Measurements from ENCODE around the gene LRRC75B. TPM values are rescaled to one million over a fixed set of nuclear protein-coding genes. Genes with fewer than 3 reads are reported as not detected.
"Not testable (repeated sequence)": the region's sequence is repeated elsewhere in the genome, so short reads cannot be mapped to it uniquely, and the experiment has no call there.

LRRC75B gene
- total and polyA plus RNA-seq, 2 of the 8 experiments (the other 6 are each of a cell fraction or from before 2014, with no cell fraction given) = 12.2 to 26.6 TPM

DNA sequence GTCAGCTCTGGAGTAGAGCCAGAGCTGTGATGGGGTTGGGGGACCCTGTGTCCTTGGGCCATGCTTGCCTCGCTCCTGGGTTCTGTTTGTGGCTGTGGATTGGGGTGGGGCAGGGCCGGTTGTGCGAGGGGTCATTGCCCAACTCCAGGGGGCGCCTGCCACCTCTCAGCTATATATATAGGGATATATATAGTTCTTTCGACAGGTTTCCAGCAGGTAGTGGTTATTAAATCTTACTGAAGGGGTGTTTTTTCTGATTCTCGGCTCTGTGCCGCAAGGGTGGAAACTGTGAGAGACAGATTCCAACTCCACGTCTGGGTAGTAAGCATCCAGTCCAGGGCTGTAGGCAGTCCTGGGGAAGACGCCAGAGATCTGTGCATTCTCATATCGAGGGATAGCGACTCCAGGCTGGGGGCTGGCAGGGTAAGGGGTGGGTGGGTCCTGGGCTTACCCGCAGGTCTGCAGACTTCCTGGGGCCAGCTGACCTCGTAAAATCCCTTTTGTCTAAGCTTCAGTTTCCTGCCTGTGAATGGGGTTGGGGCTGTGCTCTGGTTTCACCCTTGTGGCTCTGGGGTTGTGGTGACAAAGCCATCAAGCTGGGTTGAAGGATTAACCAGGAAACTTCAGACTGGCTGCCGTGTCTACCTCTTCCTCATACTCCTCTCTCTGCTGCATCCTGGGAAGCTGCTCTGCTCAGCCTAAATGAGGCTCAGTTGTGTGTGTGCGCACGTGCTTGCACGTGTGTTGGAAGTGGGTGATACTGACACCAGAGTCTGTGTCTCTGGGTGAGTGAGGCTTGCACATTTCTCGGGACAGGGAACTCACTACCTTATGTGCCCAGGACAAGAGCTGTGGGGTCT lies 11.1 kb upstream of the LRRC75B start:
- H3K23ac ChIP-seq (ENCODE audit: insufficient read length); H4K91ac ChIP-seq (replicated peaks; ENCODE audit: insufficient read length, low read length); H3K18ac ChIP-seq (ENCODE audit: extremely low read depth, low read length); H2BK12ac ChIP-seq (ENCODE audit: low read depth, low read length); H3K9ac ChIP-seq (replicated peaks in 1 of 4; ENCODE audit: extremely low read depth in 1 of 4, low read depth in 3 of 4, low read length in 3 of 4); H3K23me2 ChIP-seq (ENCODE audit: low read depth, low read length); H2AFZ ChIP-seq (ENCODE audit: low read length); H3K79me1 ChIP-seq (ENCODE audit: low read depth, low read length); H3K36me3 ChIP-seq (ENCODE audit: control insufficient read depth in 2 of 4, insufficient read depth in 4 of 4, low read length in 3 of 4); POLR2A ChIA-PET (ENCODE audit: partially characterized antibody); H3K79me2 ChIP-seq (ENCODE audit: control insufficient read depth in 1 of 2, insufficient read depth in 2 of 2, low read length in 2 of 2); H3K56ac ChIP-seq (replicated peaks; ENCODE audit: insufficient read length, low read depth, low read length); H3K27me3 ChIP-seq (replicated peaks in 1 of 4; ENCODE audit: control insufficient read depth in 3 of 4, extremely low read depth in 1 of 4, insufficient read depth in 3 of 4, low read length in 3 of 4); H2BK20ac ChIP-seq (ENCODE audit: low read length); H3K14ac ChIP-seq (ENCODE audit: insufficient read length); H3K27ac ChIP-seq (ENCODE audit: low read depth, low read length); H2AK5ac ChIP-seq (ENCODE audit: low read depth, low read length); H2BK120ac ChIP-seq (replicated peaks; ENCODE audit: low read depth, low read length); H3K4ac ChIP-seq (replicated peaks; ENCODE audit: insufficient read length, low read depth, low read length); H4K8ac ChIP-seq (ENCODE audit: extremely low read depth, insufficient read depth, low read length); H4K20me1 ChIP-seq (replicated peaks in 1 of 2; ENCODE audit: control insufficient read depth in 1 of 2, insufficient read depth in 2 of 2, low read length in 2 of 2); FAIRE-seq; H2BK15ac ChIP-seq (ENCODE audit: low read length); H2BK5ac ChIP-seq (ENCODE audit: low read depth, low read length); H3K9me3 ChIP-seq (ENCODE audit: insufficient read depth in 2 of 2, low read depth in 1 of 2, low read length in 1 of 2): not testable (repeated sequence)
- Histone ChIP-seq H4K5ac (ENCODE audit: insufficient read length, low read depth, low read length) (peak overlapping the region; percentile 36), H3K4me3 (ENCODE audit: extremely low read depth in 1 of 4, insufficient read depth in 2 of 4, low read depth in 3 of 4, low read length in 4 of 4) (0 out of 8 replicates have a peak overlapping the region, but pooled peaks of 1 of the 4 experiments have one; percentile 37), H3K4me2 (ENCODE audit: insufficient read depth in 1 of 2, low read depth in 2 of 2, low read length in 2 of 2) (peak overlapping the region; percentile 46 to 52), H3K4me1 (replicated peaks in 1 of 4; ENCODE audit: control insufficient read depth in 3 of 4, insufficient read depth in 4 of 4, low read length in 3 of 4) (peaks cover 4 to 16% (median 11%) of the 10 kb centered on the region in 4 experiments)
- peak in 1 of 2 experiments; percentile 70 for DNase-seq (ENCODE audit: low read depth in 1 of 2, low spot score in 2 of 2)
- WGBS, 2 experiments (ENCODE audit: extremely low coverage in 1 of 2, insufficient coverage in 1 of 2, insufficient read length in 1 of 2, insufficient replicate concordance in 2 of 2, low coverage in 1 of 2, low lambda C conversion rate in 2 of 2, missing lambda C conversion rate in 1 of 2) = 50% methylated on average over 13 of the region's 18 CpGs; no CpG with 5 or more reads in 1 of the 2 experiments
- CTCF ChIA-PET (ENCODE audit: partially characterized antibody) = interaction anchor here (0.6 to 1.6 kb wide), 4 partner anchors 13 to 168 kb away, joined by 3 to 5 read pairs (median 3); no protein-coding TSS in a partner anchor
